HG03175 (cell line): ENCODE results near the gene HERC3.
"Not testable (repeated sequence)": the region's sequence is repeated elsewhere in the genome, so short reads cannot be mapped to it uniquely, and the experiment has no call there.

Experiments
- ATAC-seq: cut with Tn5 transposase; IDR thresholded peaks from one replicate; pipeline ENCODE4 v1.9.1; 2021; ENCODE audit warnings: mild to moderate bottlenecking, moderate library complexity; ENCODE audit not compliant: unreplicated experiment

The HERC3 gene

GRCh38 chr4:88606832-88607231 lies 14.6 kb downstream of the HERC3 start:
- no peak for ATAC-seq

- ATAC-seq = no peak
Observed at GRCh38 chr4:88609387-88609786, 17.1 kb downstream of the HERC3 start.

- not testable (repeated sequence) for ATAC-seq
Observed at GRCh38 chr4:88609794-88610193, 17.5 kb downstream of the HERC3 start.

- no peak for ATAC-seq
Observed at GRCh38 chr4:88610771-88611170, 18.5 kb downstream of the HERC3 start.

GRCh38 chr4:88613417-88613875 lies 21.2 kb downstream of the HERC3 start:
- ATAC-seq = peak; percentile 72

- no peak for ATAC-seq
Observed at GRCh38 chr4:88614058-88614457, 21.8 kb downstream of the HERC3 start.

- ATAC-seq = no peak
Observed at GRCh38 chr4:88616275-88617150, 24.2 kb downstream of the HERC3 start.

- ATAC-seq = no peak
Observed at GRCh38 chr4:88618782-88619485, 26.7 kb downstream of the HERC3 start.

- no peak for ATAC-seq
Observed at GRCh38 chr4:88619971-88620370, 27.7 kb downstream of the HERC3 start.

GRCh38 chr4:88621763-88622327 lies 29.6 kb downstream of the HERC3 start:
- ATAC-seq = peak; percentile 45

- no peak for ATAC-seq
Observed at GRCh38 chr4:88623097-88623496, 30.8 kb downstream of the HERC3 start.

- ATAC-seq = no peak
Observed at GRCh38 chr4:88628746-88629145, 36.5 kb downstream of the HERC3 start.

- no peak for ATAC-seq
Observed at GRCh38 chr4:88629826-88630225, 37.5 kb downstream of the HERC3 start.

GRCh38 chr4:88630756-88631155 lies 38.5 kb downstream of the HERC3 start:
- no peak for ATAC-seq

- no peak for ATAC-seq
Observed at GRCh38 chr4:88643932-88644331, 51.7 kb downstream of the HERC3 start.

GRCh38 chr4:88645994-88646393 lies 53.7 kb downstream of the HERC3 start:
- no peak for ATAC-seq

GRCh38 chr4:88646528-88647280 lies 54.4 kb downstream of the HERC3 start:
- ATAC-seq = no peak

- ATAC-seq = no peak
Observed at GRCh38 chr4:88649716-88650115, 57.4 kb downstream of the HERC3 start.

GRCh38 chr4:88653371-88653946 lies 61.2 kb downstream of the HERC3 start:
- no peak for ATAC-seq

GRCh38 chr4:88655226-88655625 lies 62.9 kb downstream of the HERC3 start:
- ATAC-seq = no peak
